ENCODE data around the gene KCP.

KCP gene

GRCh38 chr7:128885370-128886187, 24.9 kb downstream of the KCP start:
- DNase-seq: no peak

- DNase-seq: no peak
These were observed 25.7 kb downstream of the KCP start for GRCh38 chr7:128884561-128885369.

- peak; percentile 7 for DNase-seq
These were observed 26.7 kb downstream of the KCP start for GRCh38 chr7:128883622-128884448.

- no peak for DNase-seq
These were observed 28.4 kb downstream of the KCP start for GRCh38 chr7:128882134-128882533.

GRCh38 chr7:128881458-128882125, 28.9 kb downstream of the KCP start:
- DNase-seq: no peak

- no peak for DNase-seq
These were observed 29.6 kb downstream of the KCP start for GRCh38 chr7:128880791-128881457.

- no peak for DNase-seq
These were observed 30.4 kb downstream of the KCP start for GRCh38 chr7:128879939-128880746.

GRCh38 chr7:128879461-128879938, 31.0 kb downstream of the KCP start:
- DNase-seq: no peak

GRCh38 chr7:128878226-128879105, 32.0 kb downstream of the KCP start:
- DNase-seq: no peak

GRCh38 chr7:128877756-128878120, 32.8 kb downstream of the KCP start:
- DNase-seq: no peak

- DNase-seq: no peak
These were observed 33.3 kb downstream of the KCP start for GRCh38 chr7:128876978-128877755.

GRCh38 chr7:128876586-128876977, 33.9 kb downstream of the KCP start:
- DNase-seq: no peak

- no peak for DNase-seq
These were observed 34.4 kb downstream of the KCP start for GRCh38 chr7:128876127-128876526.

GRCh38 chr7:128875523-128875948, 35.0 kb downstream of the KCP start:
- no peak for DNase-seq

GRCh38 chr7:128874140-128875031, 36.1 kb downstream of the KCP start:
- no peak for DNase-seq

- no peak for DNase-seq
These were observed 37.3 kb downstream of the KCP start for GRCh38 chr7:128873234-128873633.

- DNase-seq: no peak
These were observed 38.1 kb downstream of the KCP start for GRCh38 chr7:128872394-128872824.

- no peak for DNase-seq
These were observed 39.5 kb downstream of the KCP start for GRCh38 chr7:128871050-128871449.

All from GF-D8 (cell line).